NCI-H2196 (cell line): Measurements from ENCODE around the gene VIM.
"Not testable (repeated sequence)": the region's sequence is repeated elsewhere in the genome, so short reads cannot be mapped to it uniquely, and the experiment has no call there.

Source experiments
- DNase-seq: peaks from one replicate; lab custom pipeline; 2025; ENCODE audit not compliant: unreplicated experiment; lab: John Stamatoyannopoulos, UW

VIM gene

GRCh38 chr10:17255512-17255911 lies 27.5 kb downstream of the VIM start:
- no peak for DNase-seq

DNA sequence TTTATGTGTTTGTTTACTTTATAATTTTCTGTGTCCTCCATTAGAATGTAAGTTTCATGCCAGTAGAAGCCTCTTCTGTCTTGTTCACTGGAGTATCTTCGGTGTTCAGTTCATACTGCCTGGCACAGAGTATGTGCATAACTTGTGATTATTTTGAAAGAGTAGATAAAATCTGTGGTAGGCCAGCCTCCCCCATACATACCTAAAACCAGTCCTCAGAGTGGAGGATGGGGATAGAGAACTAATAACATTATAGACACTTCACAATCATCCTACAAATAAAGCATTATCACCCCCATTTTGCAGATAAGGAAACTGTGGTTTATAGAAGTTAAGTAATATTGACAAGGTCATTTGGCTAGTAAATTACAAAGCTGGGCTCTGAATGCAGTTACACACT lies 28.0 kb downstream of the VIM start:
- DNase-seq = no peak

- no peak for DNase-seq
These were observed 28.6 kb downstream of the VIM start for GRCh38 chr10:17256627-17257026.

GRCh38 chr10:17257466-17258321 lies 29.7 kb downstream of the VIM start:
- DNase-seq = peak; percentile 20

DNA sequence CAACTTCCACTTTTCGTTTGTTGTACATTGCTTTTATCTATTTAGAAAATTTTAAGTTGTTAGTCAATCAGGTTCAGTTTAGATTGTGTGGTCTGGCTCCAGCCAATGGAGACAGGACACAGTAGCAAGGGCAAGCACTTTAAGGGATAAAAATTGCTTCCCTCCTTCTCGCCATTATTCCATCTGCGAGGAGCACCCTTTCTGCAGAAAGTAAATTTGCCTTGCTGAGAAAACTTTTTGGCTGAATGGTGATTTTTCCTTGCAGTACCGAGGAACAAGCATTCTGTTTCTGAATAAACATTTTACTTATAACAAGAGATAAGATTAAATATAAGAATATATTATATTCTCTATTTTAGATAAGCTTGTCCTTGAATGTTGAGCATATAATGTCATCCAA lies 34.5 kb downstream of the VIM start:
- no peak for DNase-seq

DNA sequence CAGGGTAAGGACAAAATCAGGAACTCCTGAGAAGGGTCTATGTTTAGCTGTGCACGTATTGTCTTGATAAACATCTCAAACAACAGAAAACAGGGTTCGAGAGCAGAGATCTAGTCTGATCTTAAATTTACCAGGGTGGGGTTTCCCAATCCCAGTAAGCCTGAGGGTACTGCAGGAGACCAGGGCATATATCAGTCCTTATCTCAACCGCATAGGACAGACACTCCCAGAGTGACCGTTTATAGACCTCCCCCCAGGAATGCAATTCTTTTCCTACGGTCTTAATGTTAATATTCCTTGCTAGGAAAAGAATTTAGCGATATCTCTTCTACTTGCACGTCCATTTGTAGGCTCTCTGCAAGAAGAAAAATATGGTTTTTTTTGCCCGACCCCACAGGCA lies 35.5 kb downstream of the VIM start:
- DNase-seq = no peak

- DNase-seq = no peak
These were observed 37.4 kb downstream of the VIM start for GRCh38 chr10:17265468-17265867.

- not testable (repeated sequence) for DNase-seq
These were observed 38.5 kb downstream of the VIM start for GRCh38 chr10:17266549-17266948.

DNA sequence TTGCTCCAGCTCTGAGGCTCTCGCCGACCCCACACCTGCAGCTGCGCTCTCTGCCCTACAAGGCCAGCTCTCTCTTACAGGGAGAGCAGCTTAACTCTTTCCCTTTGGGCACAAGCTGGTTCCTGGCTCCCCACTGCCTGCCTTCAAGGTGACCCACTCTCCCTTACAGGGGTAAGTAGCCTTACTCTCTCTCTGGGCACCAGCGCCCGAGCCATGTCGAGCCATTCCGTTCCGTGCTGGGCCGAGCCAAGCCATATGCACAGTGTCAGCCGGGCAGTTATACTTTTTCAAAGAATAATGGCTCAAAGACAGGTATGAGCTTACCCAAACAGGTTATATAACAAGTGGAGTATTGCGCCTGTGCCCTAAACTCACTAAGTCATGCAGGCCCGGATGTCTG lies 44.6 kb downstream of the VIM start:
- DNase-seq = no peak

DNA sequence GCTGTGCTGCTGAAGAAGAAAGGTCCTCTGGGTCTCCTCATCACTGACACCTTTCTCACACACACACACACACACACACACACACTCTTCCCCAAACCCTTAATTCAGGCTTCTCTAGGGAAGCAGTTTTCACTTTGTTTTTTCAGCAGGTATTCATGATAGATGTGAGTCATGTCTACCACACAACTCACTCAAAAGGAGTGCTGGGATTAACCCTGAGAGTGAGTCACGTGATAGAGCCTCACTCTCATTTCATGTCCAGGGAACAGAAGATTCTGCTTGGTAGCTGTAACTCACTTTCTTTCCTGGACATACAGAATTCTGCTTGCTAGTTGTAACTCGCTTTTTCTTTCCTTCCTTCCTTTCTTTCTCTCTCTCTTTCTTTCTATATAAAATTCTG lies 45.4 kb downstream of the VIM start:
- DNase-seq = no peak

DNA sequence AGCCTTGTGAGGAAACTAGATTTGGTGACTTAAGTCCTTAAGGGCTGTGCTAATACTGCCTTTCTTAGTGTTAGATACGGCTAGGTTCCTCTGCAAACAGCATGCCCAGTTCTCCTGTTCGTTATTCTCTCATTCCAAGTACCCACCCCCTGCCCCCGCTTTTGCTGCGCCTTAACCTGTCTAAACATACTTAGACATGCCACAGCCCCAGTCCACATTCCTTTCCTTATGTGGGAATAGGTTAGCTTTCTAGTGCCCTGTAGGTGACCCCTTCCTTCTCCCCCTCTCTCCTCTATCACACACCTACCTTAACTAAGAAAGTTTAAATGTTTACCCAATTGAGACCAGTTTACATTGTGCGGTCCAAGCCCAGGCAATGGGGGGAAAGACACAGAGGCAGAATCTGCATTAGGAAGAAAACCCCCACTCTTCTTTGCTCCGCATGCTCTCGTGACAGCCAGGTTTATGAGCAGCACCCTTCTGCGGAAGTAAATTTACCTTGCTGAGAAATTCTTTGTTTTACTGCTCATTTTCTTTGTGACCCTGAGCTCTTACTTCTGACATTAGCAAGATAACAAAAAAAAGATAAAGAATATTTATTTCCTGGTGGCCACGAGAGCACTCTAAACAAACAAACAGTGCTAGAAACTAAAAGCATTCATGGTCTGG lies 48.8 kb downstream of the VIM start:
- no peak for DNase-seq

- no peak for DNase-seq
These were observed 50.7 kb downstream of the VIM start for GRCh38 chr10:17278607-17279240.

DNA sequence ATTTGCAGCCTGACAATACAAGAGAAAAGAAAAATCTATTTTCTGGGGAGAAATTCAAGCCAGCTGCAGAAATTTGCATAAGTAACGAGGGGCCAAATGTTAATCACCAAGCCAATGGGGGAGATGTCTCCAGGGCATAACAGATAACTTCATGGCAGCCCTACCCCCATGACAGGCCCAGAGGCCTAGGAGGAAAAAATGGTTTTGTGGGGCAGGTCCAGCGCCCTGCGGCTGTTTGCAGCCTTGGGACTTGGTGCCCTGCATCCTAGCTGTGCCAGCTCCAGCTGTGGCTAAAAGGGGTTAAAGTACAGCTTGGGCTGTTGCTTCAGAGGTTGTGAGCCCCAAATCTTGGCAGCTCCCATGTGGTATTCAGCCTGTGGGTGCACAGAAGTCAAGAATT lies 54.3 kb downstream of the VIM start:
- no peak for DNase-seq

DNA sequence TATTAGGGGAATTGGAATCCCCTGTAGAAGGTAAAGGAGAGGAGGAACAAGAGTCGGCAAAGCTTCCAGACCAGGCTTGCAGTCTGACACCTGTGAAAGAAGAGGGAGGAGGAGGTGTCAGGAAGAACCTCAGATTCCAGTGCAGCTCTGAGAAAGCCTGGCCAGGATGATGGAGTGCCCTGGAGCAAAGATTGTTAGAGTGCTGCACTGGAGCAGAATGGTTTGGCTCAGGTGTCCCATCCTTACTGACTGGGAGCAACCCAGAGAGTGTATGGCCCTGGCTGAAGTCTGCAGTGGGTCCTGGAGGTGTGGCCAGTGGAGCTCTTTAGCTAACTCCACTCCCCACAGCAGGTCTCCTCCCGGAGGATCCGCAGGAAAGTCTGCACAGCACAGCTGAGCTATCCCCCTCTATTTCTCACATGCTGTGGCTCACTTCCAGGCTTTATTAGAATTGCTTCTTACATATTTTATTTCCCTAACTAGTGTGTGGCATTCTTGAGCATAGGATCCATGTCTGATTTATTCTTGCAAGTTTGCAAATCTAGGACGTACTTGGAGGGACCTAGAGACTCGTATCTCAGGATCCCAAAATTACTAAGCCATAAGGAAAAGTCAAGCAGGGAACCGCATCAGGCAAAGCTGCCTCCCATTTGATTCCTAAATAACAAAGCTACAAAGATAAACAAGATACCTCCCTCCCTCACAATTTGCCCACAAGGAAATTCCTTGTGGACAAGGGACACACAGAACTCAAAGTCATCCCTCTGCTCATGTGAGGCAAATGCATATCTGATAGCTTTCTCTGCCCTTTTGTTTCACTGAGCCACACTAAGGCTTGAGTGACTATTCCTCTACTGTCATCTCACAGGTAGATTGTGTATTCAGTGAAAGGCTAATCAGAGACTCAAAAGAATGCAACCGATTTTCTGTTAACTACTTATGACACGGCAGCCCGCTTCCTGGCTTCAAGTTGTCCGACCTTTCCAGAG lies 58.8 kb downstream of the VIM start:
- no peak for DNase-seq
